Measurements from ENCODE around the gene POLR1A.

DNA sequence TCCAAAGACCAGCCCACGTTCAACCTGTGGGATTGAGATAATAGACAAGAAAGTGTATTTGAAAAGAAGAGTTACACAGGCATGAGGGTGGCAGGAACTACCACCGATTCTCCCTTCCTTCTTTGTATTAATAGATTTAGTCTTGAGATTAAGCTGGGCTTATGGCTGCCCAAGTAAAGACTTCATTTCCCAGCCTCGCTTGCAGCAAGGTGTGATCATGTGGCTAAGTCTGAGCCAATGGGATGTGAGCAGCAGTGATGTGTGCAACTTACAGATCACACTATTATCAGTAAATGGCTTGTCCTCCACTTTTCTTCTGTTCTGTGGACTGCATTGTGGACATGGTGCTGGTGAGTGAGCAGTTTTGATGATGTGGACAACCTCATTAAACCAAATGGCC lies 101.7 kb downstream of the POLR1A start:
- TF ChIP-seq, protein P1, sequence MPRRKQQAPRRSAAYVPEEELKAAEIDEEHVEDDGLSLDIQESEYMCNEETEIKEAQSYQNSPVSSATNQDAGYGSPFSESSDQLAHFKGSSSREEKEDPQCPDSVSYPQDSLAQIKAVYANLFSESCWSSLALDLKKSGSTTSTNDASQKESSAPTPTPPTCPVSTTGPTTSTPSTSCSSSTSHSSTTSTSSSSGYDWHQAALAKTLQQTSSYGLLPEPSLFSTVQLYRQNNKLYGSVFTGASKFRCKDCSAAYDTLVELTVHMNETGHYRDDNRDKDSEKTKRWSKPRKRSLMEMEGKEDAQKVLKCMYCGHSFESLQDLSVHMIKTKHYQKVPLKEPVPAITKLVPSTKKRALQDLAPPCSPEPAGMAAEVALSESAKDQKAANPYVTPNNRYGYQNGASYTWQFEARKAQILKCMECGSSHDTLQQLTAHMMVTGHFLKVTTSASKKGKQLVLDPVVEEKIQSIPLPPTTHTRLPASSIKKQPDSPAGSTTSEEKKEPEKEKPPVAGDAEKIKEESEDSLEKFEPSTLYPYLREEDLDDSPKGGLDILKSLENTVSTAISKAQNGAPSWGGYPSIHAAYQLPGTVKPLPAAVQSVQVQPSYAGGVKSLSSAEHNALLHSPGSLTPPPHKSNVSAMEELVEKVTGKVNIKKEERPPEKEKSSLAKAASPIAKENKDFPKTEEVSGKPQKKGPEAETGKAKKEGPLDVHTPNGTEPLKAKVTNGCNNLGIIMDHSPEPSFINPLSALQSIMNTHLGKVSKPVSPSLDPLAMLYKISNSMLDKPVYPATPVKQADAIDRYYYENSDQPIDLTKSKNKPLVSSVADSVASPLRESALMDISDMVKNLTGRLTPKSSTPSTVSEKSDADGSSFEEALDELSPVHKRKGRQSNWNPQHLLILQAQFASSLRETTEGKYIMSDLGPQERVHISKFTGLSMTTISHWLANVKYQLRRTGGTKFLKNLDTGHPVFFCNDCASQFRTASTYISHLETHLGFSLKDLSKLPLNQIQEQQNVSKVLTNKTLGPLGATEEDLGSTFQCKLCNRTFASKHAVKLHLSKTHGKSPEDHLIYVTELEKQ (tag by site-specific recombination; IDR thresholded peaks at IDR 0.05; ENCODE audit: borderline replicate concordance): no peak
- no peak for TF ChIP-seq ZNF670 (tag by site-specific recombination; IDR thresholded peaks at IDR 0.05; ENCODE audit: low read depth)
- no peak for TF ChIP-seq ZNF274 (IDR thresholded peaks at IDR 0.05; ENCODE audit: low read length)
- TF ChIP-seq ZNF274 (tag by site-specific recombination; IDR thresholded peaks at IDR 0.05; ENCODE audit: borderline replicate concordance): no peak
- TF ChIP-seq, protein P2, sequence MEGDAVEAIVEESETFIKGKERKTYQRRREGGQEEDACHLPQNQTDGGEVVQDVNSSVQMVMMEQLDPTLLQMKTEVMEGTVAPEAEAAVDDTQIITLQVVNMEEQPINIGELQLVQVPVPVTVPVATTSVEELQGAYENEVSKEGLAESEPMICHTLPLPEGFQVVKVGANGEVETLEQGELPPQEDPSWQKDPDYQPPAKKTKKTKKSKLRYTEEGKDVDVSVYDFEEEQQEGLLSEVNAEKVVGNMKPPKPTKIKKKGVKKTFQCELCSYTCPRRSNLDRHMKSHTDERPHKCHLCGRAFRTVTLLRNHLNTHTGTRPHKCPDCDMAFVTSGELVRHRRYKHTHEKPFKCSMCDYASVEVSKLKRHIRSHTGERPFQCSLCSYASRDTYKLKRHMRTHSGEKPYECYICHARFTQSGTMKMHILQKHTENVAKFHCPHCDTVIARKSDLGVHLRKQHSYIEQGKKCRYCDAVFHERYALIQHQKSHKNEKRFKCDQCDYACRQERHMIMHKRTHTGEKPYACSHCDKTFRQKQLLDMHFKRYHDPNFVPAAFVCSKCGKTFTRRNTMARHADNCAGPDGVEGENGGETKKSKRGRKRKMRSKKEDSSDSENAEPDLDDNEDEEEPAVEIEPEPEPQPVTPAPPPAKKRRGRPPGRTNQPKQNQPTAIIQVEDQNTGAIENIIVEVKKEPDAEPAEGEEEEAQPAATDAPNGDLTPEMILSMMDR (tag by site-specific recombination; IDR thresholded peaks at IDR 0.05): no peak
- TF ChIP-seq, protein P3, sequence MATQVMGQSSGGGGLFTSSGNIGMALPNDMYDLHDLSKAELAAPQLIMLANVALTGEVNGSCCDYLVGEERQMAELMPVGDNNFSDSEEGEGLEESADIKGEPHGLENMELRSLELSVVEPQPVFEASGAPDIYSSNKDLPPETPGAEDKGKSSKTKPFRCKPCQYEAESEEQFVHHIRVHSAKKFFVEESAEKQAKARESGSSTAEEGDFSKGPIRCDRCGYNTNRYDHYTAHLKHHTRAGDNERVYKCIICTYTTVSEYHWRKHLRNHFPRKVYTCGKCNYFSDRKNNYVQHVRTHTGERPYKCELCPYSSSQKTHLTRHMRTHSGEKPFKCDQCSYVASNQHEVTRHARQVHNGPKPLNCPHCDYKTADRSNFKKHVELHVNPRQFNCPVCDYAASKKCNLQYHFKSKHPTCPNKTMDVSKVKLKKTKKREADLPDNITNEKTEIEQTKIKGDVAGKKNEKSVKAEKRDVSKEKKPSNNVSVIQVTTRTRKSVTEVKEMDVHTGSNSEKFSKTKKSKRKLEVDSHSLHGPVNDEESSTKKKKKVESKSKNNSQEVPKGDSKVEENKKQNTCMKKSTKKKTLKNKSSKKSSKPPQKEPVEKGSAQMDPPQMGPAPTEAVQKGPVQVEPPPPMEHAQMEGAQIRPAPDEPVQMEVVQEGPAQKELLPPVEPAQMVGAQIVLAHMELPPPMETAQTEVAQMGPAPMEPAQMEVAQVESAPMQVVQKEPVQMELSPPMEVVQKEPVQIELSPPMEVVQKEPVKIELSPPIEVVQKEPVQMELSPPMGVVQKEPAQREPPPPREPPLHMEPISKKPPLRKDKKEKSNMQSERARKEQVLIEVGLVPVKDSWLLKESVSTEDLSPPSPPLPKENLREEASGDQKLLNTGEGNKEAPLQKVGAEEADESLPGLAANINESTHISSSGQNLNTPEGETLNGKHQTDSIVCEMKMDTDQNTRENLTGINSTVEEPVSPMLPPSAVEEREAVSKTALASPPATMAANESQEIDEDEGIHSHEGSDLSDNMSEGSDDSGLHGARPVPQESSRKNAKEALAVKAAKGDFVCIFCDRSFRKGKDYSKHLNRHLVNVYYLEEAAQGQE (tag by site-specific recombination; IDR thresholded peaks at IDR 0.05): no peak
- no peak for TF ChIP-seq ZBTB8A (tag by site-specific recombination; IDR thresholded peaks at IDR 0.05)
- TF ChIP-seq ZNF558 (tag by site-specific recombination; IDR thresholded peaks at IDR 0.05): no peak
- TF ChIP-seq YY1 (tag by site-specific recombination; IDR thresholded peaks at IDR 0.05): no peak
- no peak for TF ChIP-seq EGR2 (tag by site-specific recombination; IDR thresholded peaks at IDR 0.05; ENCODE audit: low read depth)
- no peak for TF ChIP-seq SALL2 (tag by site-specific recombination; IDR thresholded peaks at IDR 0.05; ENCODE audit: borderline replicate concordance)
- no peak for TF ChIP-seq ZNF184 (tag by site-specific recombination; IDR thresholded peaks at IDR 0.05)
